ENCODE measurements around the gene UNC93B1.

DNA sequence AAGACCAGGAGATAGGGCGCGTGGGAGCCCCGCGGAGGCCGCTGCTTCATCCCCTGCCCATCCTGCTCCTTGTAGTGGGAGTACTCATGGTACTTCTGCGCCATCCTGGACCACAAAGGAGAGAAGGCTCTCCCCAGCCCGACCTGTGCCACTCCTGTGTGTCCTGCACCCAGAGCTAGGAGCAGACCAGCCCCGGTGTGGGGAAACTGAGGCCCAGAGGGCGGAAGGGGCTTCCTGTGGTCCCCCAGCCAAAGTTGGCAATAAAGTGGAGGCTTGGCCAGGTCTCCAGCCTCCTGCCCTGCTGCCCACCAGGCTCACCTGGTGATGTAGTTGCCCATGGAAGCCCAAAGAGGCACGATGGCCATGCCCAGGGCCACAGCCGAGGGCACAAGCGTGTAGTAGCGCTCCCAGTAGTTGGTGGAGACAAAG, 4.7 kb downstream of the UNC93B1 start:
- TF ChIP-seq POLR2A (IDR thresholded peaks at IDR 0.05) (no peak), CTCF (IDR thresholded peaks at IDR 0.05) (no peak)
